Activated CD4-positive, alpha-beta memory T cell treated with anti-CD3 and anti-CD28 coated beads for 36 hours (primary cell): Measurements from ENCODE around the gene ISLR2. TPM values are rescaled to one million over a fixed set of nuclear protein-coding genes. Genes with fewer than 3 reads are reported as not detected.

Experiments used
- total RNA-seq, 2 experiments: library from RNA; stranded (reverse); gene quantifications; one replicate each; pipeline ENCODE4 v1.2.3, GENCODE V29; 2021

ISLR2 gene
- total RNA-seq, 2 experiments from 2014 or later, result not detected

Other genes starting within 250 kb of the ISLR2 start
- 1 to 10 TPM; 2.5 to 3.3 TPM for gene LOXL1, start 204.1 kb upstream of the ISLR2 start, total RNA-seq
- gene STOML1, start 138.3 kb upstream of the ISLR2 start, total RNA-seq, result 10 to 100 TPM in 1 of 2 experiments, 1 to 10 TPM in 1; 7.1 to 10.1 TPM
- 10 to 100 TPM; 67.6 to 69.8 TPM for gene PML, start 135.9 kb upstream of the ISLR2 start, total RNA-seq
- gene GOLGA6A, start 48.0 kb upstream of the ISLR2 start, total RNA-seq, result not detected
- not detected for gene ISLR, start 43.1 kb downstream of the ISLR2 start, total RNA-seq
- gene STRA6, start 72.2 kb downstream of the ISLR2 start, total RNA-seq, result not detected
- not detected for gene CCDC33, start 105.7 kb downstream of the ISLR2 start, total RNA-seq
- under 1 TPM in 1 of 2 experiments, not detected in 1; 0.29 TPM for gene CYP11A1, start 237.1 kb downstream of the ISLR2 start, total RNA-seq